KOPT-K1 (cell line): ENCODE results near the gene RBM33.
"Not testable (repeated sequence)": the region's sequence is repeated elsewhere in the genome, so short reads cannot be mapped to it uniquely, and the experiment has no call there.

Experiments
- H3K27ac ChIP-seq: fragments of 200-600 bp; sonication (generic); 2 replicates; pipeline ENCODE4 v1.5.1; 2016; ENCODE audit warnings: antibody characterized with exemption, mild to moderate bottlenecking, low read depth, low read length; ENCODE audit not compliant: poor library complexity, severe bottlenecking
- H3K36me3 ChIP-seq: fragments of 200-600 bp; sonication (generic); 2 replicates; pipeline ENCODE4 v1.5.1; 2017; ENCODE audit warnings: antibody characterized with exemption, mild to moderate bottlenecking, low read length, moderate library complexity; ENCODE audit not compliant: insufficient read depth
- H3K9me3 ChIP-seq: fragments of 200-600 bp; sonication (generic); 2 replicates; pipeline ENCODE4 v1.5.1; 2017; ENCODE audit warnings: antibody characterized with exemption, low read length, mild to moderate bottlenecking; ENCODE audit not compliant: insufficient read depth, poor library complexity, severe bottlenecking

RBM33 gene

DNA sequence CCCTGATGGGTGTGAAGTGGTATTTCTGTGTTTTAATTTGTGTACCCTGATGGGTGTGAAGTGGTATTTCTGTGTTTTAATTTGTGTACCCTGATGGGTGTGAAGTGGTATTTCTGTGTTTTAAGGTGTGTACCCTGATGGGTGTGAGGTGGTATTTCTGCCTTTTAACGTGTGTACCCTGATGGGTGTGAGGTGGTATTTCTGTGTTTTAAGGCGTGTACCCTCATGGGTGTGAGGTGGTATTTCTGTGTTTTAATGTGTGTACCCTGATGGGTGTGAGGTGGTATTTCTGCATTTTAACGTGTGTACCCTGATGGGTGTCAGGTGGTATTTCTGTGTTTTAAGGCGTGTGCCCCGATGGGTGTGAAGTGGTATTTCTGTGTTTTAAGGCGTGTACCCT lies 29.4 kb upstream of the RBM33 start:
- not testable (repeated sequence) for H3K9me3 ChIP-seq, H3K27ac ChIP-seq, H3K36me3 ChIP-seq

DNA sequence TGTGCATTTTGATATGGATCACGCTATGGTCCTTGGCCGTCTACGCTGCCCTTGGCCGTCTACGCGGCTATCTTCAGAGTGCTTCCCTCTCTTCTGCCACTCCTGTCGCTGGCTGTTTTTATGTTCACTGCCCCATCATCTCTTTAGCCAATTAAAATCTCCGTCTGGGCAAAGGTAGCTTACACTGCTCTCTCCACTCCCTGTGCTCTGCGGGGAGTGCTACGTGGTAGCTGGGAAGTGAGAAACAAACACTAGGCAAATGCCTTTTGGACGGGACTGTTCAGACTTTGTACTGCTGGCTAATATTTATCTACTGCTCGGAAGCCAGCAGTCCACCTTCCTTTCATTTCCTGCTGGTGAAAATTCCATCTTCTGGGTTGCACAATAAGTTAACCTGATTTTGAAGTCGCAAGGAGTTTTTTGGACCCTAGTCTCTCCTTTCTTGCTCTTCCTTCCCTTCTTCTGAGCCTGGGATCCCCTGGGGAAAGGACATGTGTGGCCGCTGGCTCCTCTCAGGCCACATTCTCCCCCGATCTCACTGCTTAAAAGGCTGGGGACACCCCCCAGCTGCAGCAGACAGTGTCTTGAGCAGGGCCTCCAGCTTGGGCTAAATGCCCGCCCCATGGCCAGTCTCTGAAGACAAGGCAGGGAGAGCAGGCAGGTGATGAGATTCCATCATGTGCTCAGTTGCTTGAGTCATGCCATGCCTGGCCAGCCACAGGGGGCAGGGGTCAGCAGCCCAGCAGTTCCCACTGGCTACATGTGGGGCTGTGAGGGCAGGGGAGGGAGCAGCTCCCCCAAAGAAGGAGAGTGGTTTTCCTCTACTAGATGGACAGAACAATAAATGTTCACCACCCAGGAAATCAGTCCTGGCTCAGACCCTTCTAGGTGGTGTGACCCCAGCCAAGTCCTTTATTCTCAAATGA lies 25.5 kb upstream of the RBM33 start:
- Histone ChIP-seq H3K27ac (no peak overlapping the region), H3K36me3 (no peaks in the 10 kb centered on the region), H3K9me3 (peaks cover 9% of the 10 kb centered on the region)

DNA sequence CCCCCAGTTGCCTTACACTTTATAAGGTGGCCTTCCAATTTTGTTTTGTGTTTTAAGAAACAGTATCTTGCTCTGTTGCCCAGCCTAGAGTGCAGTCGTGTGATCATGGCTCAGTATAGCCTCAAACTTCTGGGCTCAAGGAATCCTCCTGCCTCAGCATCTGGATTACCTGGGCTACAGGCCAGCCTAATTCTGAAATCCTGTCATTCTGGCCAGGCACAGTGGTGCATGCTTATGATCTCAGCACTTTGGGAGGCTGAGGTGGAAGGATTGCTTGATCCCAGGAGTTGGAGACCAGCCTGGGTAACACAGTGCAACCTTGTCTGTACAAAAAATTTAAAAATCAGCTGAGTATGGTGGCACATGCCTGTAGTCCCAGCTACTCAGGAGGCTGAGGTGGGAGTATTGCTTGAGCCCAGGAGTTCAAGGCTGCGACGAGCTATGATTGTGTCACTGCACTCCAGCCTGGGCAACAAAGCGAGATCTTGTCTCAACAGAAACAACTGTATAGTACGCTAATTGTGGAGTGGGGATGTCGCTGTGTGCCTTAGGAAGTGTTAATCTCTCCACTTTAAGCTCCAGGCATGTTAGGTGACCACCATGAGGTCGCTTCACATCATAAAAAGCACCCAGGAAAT lies 24.7 kb upstream of the RBM33 start:
- Histone ChIP-seq H3K27ac (no peak overlapping the region), H3K9me3 (peaks cover 7% of the 10 kb centered on the region), H3K36me3 (no peaks in the 10 kb centered on the region)

DNA sequence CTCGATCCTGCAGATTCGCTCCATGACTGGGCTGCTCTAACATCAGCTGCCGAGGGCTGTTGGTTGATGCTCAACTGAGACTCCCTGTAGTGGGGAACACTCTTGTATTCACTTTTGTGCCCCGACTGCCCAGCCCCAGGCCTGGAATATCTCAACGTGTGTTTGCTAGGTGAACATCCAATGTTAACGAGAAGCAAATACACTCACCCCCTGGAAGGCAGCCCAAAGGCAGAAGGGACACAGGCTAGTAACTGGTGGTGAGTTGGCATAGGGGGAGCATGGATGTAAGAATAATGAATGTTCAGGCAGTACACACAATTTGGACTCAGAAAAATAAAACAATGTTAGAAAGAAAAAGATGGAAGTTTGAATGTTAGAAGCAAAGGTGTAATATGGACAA lies 24.0 kb upstream of the RBM33 start:
- no peaks in the 10 kb centered on the region for H3K9me3 ChIP-seq
- H3K27ac ChIP-seq: no peak overlapping the region
- no peaks in the 10 kb centered on the region for H3K36me3 ChIP-seq

DNA sequence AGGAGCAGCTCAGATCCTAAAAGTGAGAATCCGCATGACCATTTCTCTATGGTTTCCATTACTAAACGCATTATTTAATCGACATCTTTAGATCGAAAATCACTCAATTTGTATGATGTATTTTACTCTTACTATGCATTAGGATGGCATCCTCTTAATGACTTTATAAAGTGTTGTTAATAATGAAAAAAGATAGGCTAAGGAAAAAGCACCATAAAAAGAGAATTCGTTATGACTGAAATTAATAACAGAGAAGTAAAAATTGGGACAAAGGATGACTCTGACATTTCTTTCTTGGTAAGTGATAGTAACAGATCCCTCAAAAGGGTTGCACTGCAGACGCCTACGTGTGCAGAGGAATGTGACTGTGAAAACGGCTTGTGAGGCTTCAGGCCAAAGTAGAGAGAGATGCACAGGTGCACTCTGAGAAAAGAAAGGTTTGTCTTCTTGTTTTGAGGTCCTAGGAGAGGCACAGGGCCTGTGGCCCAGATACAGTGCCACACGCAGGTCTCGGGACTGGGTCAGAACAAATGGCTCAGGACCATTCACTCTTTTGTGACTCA lies 23.0 kb upstream of the RBM33 start:
- no peaks in the 10 kb centered on the region for H3K9me3 ChIP-seq
- no peaks in the 10 kb centered on the region for H3K36me3 ChIP-seq
- H3K27ac ChIP-seq: no peak overlapping the region

DNA sequence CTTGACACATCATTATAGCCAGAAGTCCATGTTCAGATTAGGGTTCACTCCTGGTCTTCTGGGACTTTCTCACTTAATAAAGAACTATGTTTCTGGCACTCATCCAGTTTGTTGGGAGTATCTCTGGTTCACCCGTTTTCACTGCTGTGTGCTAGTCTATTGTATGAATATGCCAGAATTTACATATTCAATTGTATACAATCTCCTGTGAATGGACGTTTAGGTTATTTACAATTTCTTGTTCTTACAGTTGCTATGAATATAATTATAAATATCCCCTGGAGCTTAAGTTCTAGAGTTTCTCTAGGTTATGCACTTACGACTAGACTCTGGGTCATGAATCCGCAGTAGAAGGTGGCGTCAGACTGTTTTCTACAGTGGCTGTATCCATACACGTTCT lies 20.0 kb upstream of the RBM33 start:
- H3K9me3 ChIP-seq: peaks cover 11% of the 10 kb centered on the region
- H3K36me3 ChIP-seq: no peaks in the 10 kb centered on the region

DNA sequence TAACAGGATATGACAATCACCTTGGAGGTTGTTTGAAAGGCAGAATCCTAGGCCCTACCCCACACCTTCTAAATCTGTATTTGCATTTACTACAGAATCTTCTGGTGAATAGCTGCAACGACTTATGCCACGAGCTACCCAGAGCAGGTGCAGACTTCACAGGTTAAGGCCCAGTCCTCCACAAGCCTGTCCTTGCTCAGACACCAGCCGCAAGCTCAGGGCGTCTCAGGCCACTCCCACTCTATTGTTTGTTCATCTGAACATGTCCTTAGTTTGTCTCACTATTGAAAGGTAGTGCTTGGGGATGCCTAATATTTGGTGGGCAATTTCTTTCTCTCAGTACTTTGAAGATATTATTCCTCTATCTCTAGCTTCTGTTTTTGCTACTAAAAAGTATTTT lies 18.9 kb upstream of the RBM33 start:
- Histone ChIP-seq H3K36me3 (no peaks in the 10 kb centered on the region), H3K9me3 (peaks cover 14% of the 10 kb centered on the region), H3K27ac (no peak overlapping the region)

More for the DNA sequence above, 20.0 kb upstream of the RBM33 start:
- H3K27ac ChIP-seq: no peak overlapping the region

DNA sequence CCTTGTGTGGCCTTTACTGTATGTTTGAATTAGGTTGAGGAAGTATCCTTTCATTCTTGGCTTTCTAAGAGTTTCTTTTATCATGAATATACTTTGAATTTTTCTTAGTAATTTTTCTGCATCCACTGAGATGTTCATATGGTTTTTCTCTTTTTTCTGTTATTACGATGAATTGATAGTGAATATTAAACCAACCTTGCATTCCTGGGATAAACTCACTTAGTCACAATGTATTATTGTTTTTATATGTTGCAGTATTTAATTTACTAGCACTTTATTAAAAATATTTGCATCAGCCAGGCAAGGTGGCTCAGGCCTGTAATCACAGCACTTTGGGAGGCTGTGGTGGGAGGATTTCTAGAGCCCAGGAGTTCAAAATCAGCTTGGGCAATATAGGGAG lies 15.3 kb upstream of the RBM33 start:
- Histone ChIP-seq H3K36me3 (no peaks in the 10 kb centered on the region), H3K9me3 (peaks cover 14% of the 10 kb centered on the region), H3K27ac (no peak overlapping the region)

DNA sequence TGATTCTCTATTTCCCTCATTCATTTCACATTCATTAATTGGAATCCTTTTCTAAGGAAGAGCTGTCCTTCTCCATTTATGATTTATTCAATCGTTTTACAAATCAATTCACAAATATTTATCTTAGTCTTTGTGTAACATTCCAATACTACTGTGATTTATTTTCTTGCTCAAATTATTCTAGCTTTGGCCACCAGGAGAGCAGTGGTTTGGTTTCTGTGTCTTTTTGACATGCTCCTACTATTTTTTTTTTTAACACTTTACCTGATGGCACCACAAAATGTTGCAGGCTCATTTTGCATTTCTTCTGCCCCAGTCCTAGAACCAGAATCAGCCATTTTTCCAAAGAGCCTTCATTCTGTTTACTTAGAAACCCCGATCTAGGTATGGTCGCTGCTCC lies 13.3 kb upstream of the RBM33 start:
- no peak overlapping the region for H3K27ac ChIP-seq
- H3K9me3 ChIP-seq: peaks cover 14% of the 10 kb centered on the region
- no peaks in the 10 kb centered on the region for H3K36me3 ChIP-seq

DNA sequence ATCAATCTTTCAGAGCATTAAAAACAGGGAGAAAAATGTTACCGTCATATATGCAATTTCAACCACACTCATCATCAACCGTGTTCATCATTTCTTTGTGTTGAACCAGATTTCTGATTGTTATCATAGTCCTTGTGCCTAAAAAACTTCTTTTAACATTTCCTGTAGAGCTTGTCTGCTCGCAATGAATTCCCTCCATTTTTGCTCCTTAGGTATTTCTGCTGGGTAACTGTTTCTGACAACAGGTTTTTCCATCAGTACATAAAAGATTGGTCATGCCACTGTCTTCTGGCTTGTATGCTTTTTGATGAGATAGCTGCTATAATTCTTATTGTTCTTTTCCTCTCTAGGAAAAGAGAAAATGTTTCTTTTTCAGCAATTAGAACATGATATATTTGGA lies 8.6 kb upstream of the RBM33 start:
- peaks cover 10% of the 10 kb centered on the region; the same call in 1 of the 2 replicates for H3K36me3 ChIP-seq
- no peak overlapping the region for H3K27ac ChIP-seq
- peaks cover 43% of the 10 kb centered on the region for H3K9me3 ChIP-seq

DNA sequence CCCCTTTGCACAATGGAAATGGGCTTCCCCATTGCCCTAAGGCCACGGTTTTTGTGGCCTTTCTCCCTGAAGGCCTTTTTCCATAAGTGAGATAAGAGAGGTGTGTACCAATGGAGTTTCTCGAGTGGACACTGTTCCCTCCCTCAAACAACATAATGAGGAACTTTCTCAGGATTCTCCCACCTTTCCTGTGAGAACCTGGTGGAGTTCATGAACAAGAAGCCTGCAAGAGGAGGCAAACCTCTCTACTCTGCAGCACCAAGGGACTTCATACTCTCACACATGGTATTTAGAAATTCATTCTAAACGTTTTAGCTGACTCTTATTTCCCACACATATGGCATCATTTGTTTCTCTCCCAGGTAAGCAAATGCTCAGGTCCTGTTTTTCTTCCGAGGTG lies 7.3 kb upstream of the RBM33 start:
- Histone ChIP-seq H3K9me3 (peaks cover 45% of the 10 kb centered on the region), H3K36me3 (peaks cover 23% of the 10 kb centered on the region), H3K27ac (no peak overlapping the region)

DNA sequence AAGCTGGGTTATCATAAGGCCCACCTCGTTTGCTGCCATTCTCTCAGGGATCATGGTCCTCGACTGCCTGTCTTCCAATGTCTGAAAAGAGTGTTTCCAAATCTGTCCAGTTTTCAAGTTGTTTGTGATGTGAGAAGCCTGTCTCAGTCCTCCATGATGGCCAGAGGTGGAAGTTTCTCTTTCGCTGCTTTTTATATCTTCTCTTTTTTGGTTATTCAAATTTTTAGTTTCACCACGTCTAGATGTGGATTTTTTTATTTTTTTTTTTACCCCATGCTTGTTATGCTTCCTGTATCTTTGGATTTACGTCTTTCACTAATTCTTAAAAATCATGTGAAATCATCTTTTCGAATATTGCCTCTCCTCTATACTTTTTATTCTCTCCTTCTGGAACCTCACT lies 6.1 kb upstream of the RBM33 start:
- H3K9me3 ChIP-seq: peaks cover 45% of the 10 kb centered on the region
- H3K36me3 ChIP-seq: peaks cover 29% of the 10 kb centered on the region
- H3K27ac ChIP-seq: no peak overlapping the region

DNA sequence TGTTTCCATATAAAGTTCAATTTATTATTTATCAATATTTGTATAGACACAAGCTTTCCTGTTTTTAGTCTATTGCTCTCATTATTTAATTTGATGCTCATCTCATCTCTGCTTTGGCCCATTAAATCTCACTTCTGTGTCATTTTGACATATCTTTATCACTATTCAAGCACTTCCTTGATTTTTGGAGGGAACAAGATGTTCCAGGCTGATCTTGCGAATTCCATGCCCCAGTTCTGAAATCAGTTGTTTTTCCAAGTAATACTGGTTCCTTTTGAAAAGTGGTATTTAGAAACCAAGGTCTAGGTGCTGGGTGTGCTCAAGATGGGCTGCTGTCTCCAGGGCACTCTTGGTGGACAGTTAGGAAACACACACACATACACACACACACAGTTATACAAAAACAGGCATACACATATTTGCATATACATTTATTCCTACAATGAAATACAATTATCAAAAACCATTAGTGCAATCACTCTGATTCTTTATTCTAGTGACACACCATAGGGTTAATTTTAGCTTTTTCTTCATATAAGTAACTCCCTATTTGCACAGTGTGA lies 4.4 kb upstream of the RBM33 start:
- H3K9me3 ChIP-seq: peaks cover 45% of the 10 kb centered on the region

DNA sequence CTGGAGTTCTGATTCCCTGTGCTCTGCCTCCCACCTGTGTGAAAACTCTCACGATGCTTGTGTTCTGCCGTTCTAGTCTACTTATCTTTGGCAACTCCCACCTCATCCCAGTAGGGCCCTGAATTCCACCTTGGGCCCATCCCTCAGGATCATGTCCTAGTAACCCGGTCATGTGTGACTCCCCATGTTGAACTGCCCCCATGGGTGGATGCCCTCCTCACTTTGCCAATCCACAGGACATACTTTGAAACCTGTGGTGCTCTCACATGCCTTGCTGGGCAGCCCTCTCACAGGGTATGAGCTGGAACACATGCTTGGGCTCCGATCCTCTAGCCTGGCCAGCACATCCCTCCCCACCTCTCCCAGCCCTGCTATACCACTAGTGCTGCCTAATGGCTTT lies 3.8 kb upstream of the RBM33 start:
- H3K36me3 ChIP-seq: peaks cover 29% of the 10 kb centered on the region
- no peak overlapping the region for H3K27ac ChIP-seq
- H3K9me3 ChIP-seq: peaks cover 45% of the 10 kb centered on the region

More for the DNA sequence above, 4.4 kb upstream of the RBM33 start:
- Histone ChIP-seq H3K36me3 (peaks cover 29% of the 10 kb centered on the region), H3K27ac (no peak overlapping the region)

DNA sequence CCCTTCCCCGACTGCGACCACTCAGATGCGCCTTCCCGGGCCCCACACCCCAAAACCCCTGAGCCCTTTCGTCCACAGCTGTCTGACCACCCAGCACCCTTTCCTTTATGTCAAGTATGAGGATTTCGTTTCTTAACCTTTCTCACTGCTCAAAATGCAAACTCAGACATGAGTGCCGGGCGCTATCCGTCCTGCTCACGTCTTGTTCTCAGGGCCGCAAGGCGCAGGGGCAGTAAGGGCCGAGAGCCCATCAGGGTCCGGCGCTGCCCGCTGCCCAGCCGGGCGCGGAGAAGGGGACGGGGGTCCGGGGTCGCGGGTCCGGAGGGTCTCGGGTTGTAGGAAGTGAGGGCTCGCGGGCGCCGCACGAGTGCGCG lies 670 bp upstream of the RBM33 start:
- Histone ChIP-seq H3K36me3 (peaks cover 55% of the 10 kb centered on the region), H3K9me3 (peaks cover 37% of the 10 kb centered on the region), H3K27ac (peak overlapping the region; percentile 95)
